ENCODE measurements around the gene B3GNT3. TPM values are rescaled to one million over a fixed set of nuclear protein-coding genes. Genes with fewer than 3 reads are reported as not detected.
A peak's percentile ranks its signal among the peaks of the same experiment; 100 is the strongest.

Gene B3GNT3
- total RNA-seq, 4 donors from 2014 or later = 0.33 to 0.84 (median 0.62) TPM

GRCh38 chr19:17787274-17787913, 7.5 kb upstream of the B3GNT3 start:
- H3K36me3 ChIP-seq = no peaks in the 10 kb centered on the region
- H3K4me1 ChIP-seq = peaks cover 0 to 13% (median 0%) of the 10 kb centered on the region in 4 donors
- no peak overlapping the region for H3K27ac ChIP-seq (replicated peaks in 1 of 4)
- peaks cover 0 to 55% (median 0%) of the 10 kb centered on the region in 4 donors for H3K27me3 ChIP-seq
- H3K9me3 ChIP-seq = no peaks in the 10 kb centered on the region
- H3K4me3 ChIP-seq = no peak overlapping the region
- 92% methylated on average over 2 of the region's 14 CpGs for WGBS
- TF ChIP-seq POLR2AphosphoS5 (IDR thresholded peaks at IDR 0.05) (no peak), CTCF (IDR thresholded peaks at IDR 0.05) (no peak), POLR2A (IDR thresholded peaks at IDR 0.05; ENCODE audit: low read depth) (no peak), EP300 (IDR thresholded peaks at IDR 0.05) (no peak)
- intact Hi-C loops (cut with DNase I) = no loop called here
- DNase-seq (ENCODE audit: extremely low spot score) = no peak

- Histone ChIP-seq H3K4me3 (no peak overlapping the region), H3K9me3 (no peaks in the 10 kb centered on the region), H3K27me3 (peaks cover 0 to 55% (median 3%) of the 10 kb centered on the region in 4 donors), H3K36me3 (no peaks in the 10 kb centered on the region), H3K4me1 (peaks cover 0 to 13% (median 0%) of the 10 kb centered on the region in 4 donors), H3K27ac (replicated peaks in 1 of 4) (no peak overlapping the region)
- intact Hi-C loops (cut with DNase I) = no loop called here
- TF ChIP-seq CTCF (IDR thresholded peaks at IDR 0.05) (no peak), POLR2AphosphoS5 (IDR thresholded peaks at IDR 0.05) (no peak), POLR2A (IDR thresholded peaks at IDR 0.05; ENCODE audit: low read depth) (no peak), EP300 (IDR thresholded peaks at IDR 0.05) (no peak)
- no peak for DNase-seq (ENCODE audit: extremely low spot score)
- 87% methylated on average over 2 of the region's 2 CpGs for WGBS
Observed at GRCh38 chr19:17788632-17789031, 6.3 kb upstream of the B3GNT3 start.

- Histone ChIP-seq H3K36me3 (no peaks in the 10 kb centered on the region), H3K4me3 (no peak overlapping the region), H3K9me3 (no peaks in the 10 kb centered on the region), H3K27me3 (peaks cover 0 to 55% (median 15%) of the 10 kb centered on the region in 4 donors), H3K27ac (replicated peaks in 1 of 4) (no peak overlapping the region), H3K4me1 (peaks cover 0 to 10% (median 6%) of the 10 kb centered on the region in 4 donors)
- intact Hi-C loops (cut with DNase I) = no loop called here
- 85% methylated on average over 6 of the region's 6 CpGs for WGBS
- TF ChIP-seq POLR2AphosphoS5 (IDR thresholded peaks at IDR 0.05) (no peak), CTCF (IDR thresholded peaks at IDR 0.05) (no peak), EP300 (IDR thresholded peaks at IDR 0.05) (no peak), POLR2A (IDR thresholded peaks at IDR 0.05; ENCODE audit: low read depth) (no peak)
- no peak for DNase-seq (ENCODE audit: extremely low spot score)
Observed at GRCh38 chr19:17790059-17790780, 4.7 kb upstream of the B3GNT3 start.

- Histone ChIP-seq H3K27me3 (peaks cover 3 to 71% (median 25%) of the 10 kb centered on the region in 4 donors), H3K27ac (replicated peaks in 1 of 4) (no peak overlapping the region), H3K9me3 (no peaks in the 10 kb centered on the region), H3K4me1 (peaks cover 0 to 10% (median 7%) of the 10 kb centered on the region in 4 donors), H3K4me3 (peak overlapping the region in 1 of 4 donors; percentile 5), H3K36me3 (no peaks in the 10 kb centered on the region)
- TF ChIP-seq CTCF (IDR thresholded peaks at IDR 0.05) (no peak), POLR2A (IDR thresholded peaks at IDR 0.05; ENCODE audit: low read depth) (no peak), EP300 (IDR thresholded peaks at IDR 0.05) (no peak), POLR2AphosphoS5 (IDR thresholded peaks at IDR 0.05) (no peak)
- intact Hi-C loops (cut with DNase I) = no loop called here
- WGBS = 65% methylated on average over 9 of the region's 9 CpGs
- DNase-seq (ENCODE audit: extremely low spot score) = no peak
Observed at GRCh38 chr19:17794412-17794730, 567 bp upstream of the B3GNT3 start.

Data from esophagus muscularis mucosa (tissue), 4 donors.